C4-2B (cell line): ENCODE results near the gene FOXJ2.

Experiments
- H3K27ac ChIP-seq: fragments of 450-650 bp; 2 replicates; pipeline ENCODE4 v1.5.1; 2017
- ZFX ChIP-seq: fragments of 450-650 bp; IDR thresholded peaks from 2 replicates; pipeline ENCODE4 v1.6.1; 2017
- TF ChIP-seq, protein P1 (sequence below): fragments of 450-650 bp; conservative IDR thresholded peaks from 2 replicates; pipeline ENCODE4 v1.5.1; 2017; ENCODE audit warnings: mild to moderate bottlenecking

FOXJ2 gene

DNA sequence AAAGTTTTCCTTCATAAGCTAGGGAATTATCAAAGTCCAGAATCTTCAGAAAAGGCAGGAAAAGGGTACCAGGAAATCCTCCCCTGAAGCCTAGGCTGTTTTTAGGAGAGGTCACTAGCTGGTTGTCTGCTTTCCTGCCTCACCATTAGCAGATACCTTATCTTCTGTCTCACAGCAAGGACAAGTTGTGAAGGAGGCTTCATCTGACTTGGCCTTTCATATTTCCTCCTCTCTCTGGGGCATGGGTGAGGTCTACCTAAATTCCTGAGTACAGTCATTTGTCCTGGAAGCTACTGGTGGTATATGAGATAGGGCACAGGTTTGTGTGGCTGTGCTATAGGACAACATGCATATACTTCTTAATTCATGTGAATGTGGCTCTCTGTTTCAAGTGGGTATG lies 2.3 kb downstream of the FOXJ2 start:
- TF ChIP-seq, protein P1, sequence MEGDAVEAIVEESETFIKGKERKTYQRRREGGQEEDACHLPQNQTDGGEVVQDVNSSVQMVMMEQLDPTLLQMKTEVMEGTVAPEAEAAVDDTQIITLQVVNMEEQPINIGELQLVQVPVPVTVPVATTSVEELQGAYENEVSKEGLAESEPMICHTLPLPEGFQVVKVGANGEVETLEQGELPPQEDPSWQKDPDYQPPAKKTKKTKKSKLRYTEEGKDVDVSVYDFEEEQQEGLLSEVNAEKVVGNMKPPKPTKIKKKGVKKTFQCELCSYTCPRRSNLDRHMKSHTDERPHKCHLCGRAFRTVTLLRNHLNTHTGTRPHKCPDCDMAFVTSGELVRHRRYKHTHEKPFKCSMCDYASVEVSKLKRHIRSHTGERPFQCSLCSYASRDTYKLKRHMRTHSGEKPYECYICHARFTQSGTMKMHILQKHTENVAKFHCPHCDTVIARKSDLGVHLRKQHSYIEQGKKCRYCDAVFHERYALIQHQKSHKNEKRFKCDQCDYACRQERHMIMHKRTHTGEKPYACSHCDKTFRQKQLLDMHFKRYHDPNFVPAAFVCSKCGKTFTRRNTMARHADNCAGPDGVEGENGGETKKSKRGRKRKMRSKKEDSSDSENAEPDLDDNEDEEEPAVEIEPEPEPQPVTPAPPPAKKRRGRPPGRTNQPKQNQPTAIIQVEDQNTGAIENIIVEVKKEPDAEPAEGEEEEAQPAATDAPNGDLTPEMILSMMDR = no peak
- TF ChIP-seq ZFX = no peak
- H3K27ac ChIP-seq = no peak overlapping the region

DNA sequence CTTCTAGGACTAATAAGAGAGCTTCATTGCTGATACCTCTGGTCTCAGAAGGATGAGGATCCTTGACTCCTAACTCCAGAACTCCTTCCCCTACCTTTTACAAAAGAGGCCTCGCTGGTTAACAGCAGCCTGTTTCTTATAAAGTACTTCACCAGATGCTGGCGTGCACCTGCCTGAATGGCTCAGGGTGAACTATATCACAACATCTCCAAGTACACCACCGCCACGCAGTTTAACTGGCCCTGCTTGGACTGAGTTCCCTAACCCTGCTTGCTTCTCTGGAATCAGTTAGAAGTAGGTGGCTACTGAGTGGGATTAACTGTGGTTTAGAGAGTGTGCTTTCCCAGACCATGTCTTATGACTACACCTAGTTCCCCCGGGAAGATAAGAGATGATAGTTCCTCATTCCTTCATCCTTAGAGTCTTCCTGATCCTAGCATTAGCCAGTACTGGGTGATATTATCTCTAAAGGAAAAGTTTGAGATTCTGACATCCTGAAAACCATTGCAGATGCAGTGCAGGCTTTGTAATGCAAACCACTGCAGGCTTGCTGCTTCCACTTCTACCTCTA lies 3.0 kb downstream of the FOXJ2 start:
- no peak overlapping the region for H3K27ac ChIP-seq
- TF ChIP-seq, protein P1 = no peak
- TF ChIP-seq ZFX = no peak

DNA sequence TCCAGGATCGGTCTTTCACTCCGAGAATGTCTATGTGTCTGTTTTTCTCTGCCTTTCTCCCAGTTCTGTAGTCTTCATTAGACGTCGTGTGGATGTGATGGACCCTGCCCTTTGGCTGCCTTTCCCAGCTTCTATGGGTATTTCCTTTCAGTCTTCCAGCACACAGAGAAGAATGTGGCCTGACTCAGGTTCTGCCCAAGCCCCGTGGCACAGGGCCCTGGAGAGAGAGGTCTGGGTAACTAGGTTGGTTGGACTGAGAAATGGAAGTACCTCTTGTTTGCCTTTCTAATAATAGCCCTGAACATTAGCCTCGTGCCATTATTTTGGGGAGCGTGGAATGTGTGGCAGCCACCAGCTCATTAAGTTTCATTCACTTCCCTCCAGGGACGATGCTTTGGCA lies 3.8 kb downstream of the FOXJ2 start:
- TF ChIP-seq, protein P1 = no peak
- TF ChIP-seq ZFX = no peak
- no peak overlapping the region for H3K27ac ChIP-seq

DNA sequence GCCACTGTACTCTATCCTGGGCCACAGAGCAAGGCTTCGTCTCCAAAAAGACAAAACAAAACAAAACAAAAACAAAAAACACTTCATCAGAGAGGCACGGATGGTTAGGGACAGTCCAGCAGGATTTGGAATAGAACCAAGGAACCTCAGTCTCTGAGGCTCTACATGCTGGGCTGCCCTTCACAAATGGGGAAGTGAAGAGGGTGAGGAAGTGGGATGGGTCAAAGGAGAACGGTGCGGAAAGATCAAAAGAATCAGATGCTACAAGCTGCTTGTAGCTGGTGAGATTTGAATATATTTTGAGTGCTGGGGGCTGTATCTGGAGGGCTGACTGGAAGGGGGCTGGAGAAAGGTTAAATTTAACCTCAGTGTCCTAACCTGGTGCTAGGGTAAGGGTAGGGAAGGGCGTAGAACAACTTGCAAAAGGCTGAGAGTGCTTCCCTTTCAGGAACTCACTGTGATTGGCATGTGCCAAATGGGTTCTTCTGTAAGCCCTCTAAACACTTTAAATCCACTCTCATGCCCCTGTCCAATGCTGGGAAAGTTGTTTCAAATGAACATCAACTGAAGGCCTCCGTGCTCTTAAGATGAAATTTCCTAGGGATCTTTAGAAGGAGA lies 4.6 kb downstream of the FOXJ2 start:
- no peak for TF ChIP-seq ZFX
- TF ChIP-seq, protein P1 = no peak

DNA sequence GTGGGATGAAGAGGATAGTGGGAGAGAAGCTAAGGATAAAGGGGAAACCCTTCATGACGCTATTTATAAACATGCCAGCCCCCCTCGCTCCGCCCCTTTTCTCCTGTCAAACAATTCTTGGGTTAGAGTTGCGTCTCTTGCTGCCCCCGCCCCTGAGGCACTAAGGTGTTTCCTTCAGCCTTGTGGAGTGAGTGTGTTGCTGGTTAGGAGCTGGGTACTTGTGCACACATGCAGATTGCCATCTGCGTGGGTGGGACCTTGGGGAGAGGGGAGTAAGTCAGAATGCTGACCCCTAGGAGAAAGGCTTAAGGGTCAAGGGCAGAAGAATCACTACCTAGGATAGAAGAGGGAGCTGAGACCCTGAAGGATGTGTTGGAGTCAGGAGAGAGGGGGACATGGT lies 5.4 kb downstream of the FOXJ2 start:
- peak overlapping the region; percentile 45 for H3K27ac ChIP-seq
- TF ChIP-seq, protein P1 = no peak
- no peak for TF ChIP-seq ZFX

More for the DNA sequence above, 4.6 kb downstream of the FOXJ2 start:
- H3K27ac ChIP-seq = no peak overlapping the region; the same call in 1 of the 2 replicates

DNA sequence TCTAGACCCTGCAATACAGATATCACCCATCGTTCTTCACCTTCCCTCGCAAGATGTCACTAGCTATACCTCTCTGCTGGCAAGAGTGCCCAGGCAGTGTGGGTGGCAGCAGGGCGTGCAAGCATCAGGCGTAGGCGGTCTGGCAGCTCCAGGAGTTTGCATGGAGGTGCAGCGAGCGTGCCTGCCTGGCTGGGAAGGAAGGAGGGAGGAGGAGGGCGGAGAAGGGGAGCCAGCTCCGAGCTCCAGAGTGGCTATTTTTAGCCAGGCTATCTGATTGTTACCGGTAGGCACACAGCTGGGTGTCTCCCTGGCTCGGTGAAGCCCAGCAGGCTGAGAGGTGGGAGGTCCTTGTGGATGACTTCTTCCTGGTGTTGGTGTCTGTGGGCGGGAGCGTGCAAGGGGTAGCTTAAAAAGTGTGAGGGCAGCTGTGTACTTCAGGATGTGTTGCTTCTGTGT lies 6.2 kb downstream of the FOXJ2 start:
- H3K27ac ChIP-seq = peak overlapping the region; percentile 45
- TF ChIP-seq, protein P1 = no peak
- no peak for TF ChIP-seq ZFX

DNA sequence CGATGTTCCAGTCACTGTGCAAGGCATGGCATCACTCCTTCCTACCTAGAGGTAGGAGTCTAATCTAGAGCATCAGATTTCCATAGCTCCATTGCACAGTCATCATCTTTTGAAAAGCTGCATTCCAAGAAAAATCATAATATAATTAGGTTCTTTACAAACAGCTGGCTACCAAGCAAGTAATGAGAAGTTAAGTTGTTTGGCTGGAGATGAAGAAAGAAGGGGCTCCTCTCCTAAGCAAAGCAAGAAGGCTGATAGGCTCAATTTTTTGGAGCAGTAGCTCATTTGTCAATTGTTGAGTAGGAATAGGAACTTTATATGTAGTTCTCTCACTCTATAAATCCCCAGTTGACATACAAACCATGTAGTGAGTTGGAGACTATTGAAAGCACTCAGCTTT lies 8.3 kb downstream of the FOXJ2 start:
- no peak overlapping the region for H3K27ac ChIP-seq
- no peak for TF ChIP-seq ZFX
- TF ChIP-seq, protein P1 = no peak
